Measurements from ENCODE around the gene RNF213. TPM values are rescaled to one million over a fixed set of nuclear protein-coding genes. Genes with fewer than 3 reads are reported as not detected.

The RNF213 gene
- total RNA-seq, 1 experiment from 2014 or later = 44.5 TPM

- CTCF ChIA-PET = no interaction called here
- POLR2A ChIA-PET = no interaction called here
- intact Hi-C loops (cut with micrococcal nuclease) = no loop called here
- H3K4me3 ChIP-seq (replicated peaks in 1 of 2; ENCODE audit: low read depth in 1 of 2, low read length in 2 of 2) = peak overlapping the region; percentile 77 to 90
- H3K36me3 ChIP-seq (ENCODE audit: control insufficient read depth in 1 of 2, insufficient read depth in 2 of 2, low read length in 2 of 2) = no peaks in the 10 kb centered on the region
- H3K27ac ChIP-seq (ENCODE audit: low read depth, low read length) = peak overlapping the region; percentile 88
- H2AFZ ChIP-seq (ENCODE audit: low read depth, low read length, poor library complexity, severe bottlenecking) = no peak overlapping the region
- H3K9ac ChIP-seq (ENCODE audit: low read length) = peak overlapping the region; percentile 95
- ATAC-seq = no peak
- no peaks in the 10 kb centered on the region for H3K9me2 ChIP-seq (ENCODE audit: insufficient read depth)
- no peaks in the 10 kb centered on the region for H3K79me2 ChIP-seq (ENCODE audit: insufficient read depth, low read length)
- no peaks in the 10 kb centered on the region for H3K9me3 ChIP-seq (ENCODE audit: control insufficient read depth in 1 of 2, insufficient read depth in 1 of 2, low read depth in 1 of 2, low read length in 2 of 2)
- peak overlapping the region; percentile 94 for H3K4me2 ChIP-seq (ENCODE audit: low read length)
- RAD21 ChIA-PET (ENCODE audit: low non-redundant PET in 1 of 2, low total read pairs in 2 of 2, uncharacterized antibody in 2 of 2, unreplicated experiment in 2 of 2) = no interaction called here
- H3K4me1 ChIP-seq (ENCODE audit: control insufficient read depth in 1 of 2, insufficient read depth in 2 of 2, low read length in 2 of 2) = peaks cover 26 to 44% of the 10 kb centered on the region in 2 experiments
- DNase-seq (ENCODE audit: low read depth, low spot score) = no peak
- no peaks in the 10 kb centered on the region for H4K20me1 ChIP-seq (ENCODE audit: insufficient read depth)
- no TSS peak for BruUV-seq (replicated peaks)
- TF ChIP-seq ZNF274 (IDR thresholded peaks at IDR 0.05; ENCODE audit: low read depth, low read length) (no peak), POLR2A (IDR thresholded peaks at IDR 0.05; ENCODE audit: borderline replicate concordance, extremely low read depth, insufficient read depth, insufficient read length) (no peak), REST (IDR thresholded peaks at IDR 0.05; ENCODE audit: low read depth) (no peak), SIN3A (IDR thresholded peaks at IDR 0.05; ENCODE audit: low read depth) (no peak), RAD21 (IDR thresholded peaks at IDR 0.05; ENCODE audit: low read depth) (no peak), ATF3 (IDR thresholded peaks at IDR 0.05) (no peak), EZH2phosphoT487 (IDR thresholded peaks at IDR 0.05; ENCODE audit: borderline replicate concordance) (no peak), TCF7L2 (IDR thresholded peaks at IDR 0.05; ENCODE audit: borderline replicate concordance, extremely low read depth, insufficient read depth, insufficient read length) (no peak), FOSL1 (IDR thresholded peaks at IDR 0.05; ENCODE audit: low read depth) (no peak), SP1 (IDR thresholded peaks at IDR 0.05; ENCODE audit: low read depth) (no peak), SRF (IDR thresholded peaks at IDR 0.05; ENCODE audit: low read depth) (no peak), POLR2AphosphoS5 (IDR thresholded peaks at IDR 0.05; ENCODE audit: low read depth, low read length) (no peak), CEBPB (IDR thresholded peaks at IDR 0.05; ENCODE audit: low read depth) (no peak), ZFX (IDR thresholded peaks at IDR 0.05) (no peak), JUND (IDR thresholded peaks at IDR 0.05) (no peak), ZBTB33 (IDR thresholded peaks at IDR 0.05; ENCODE audit: extremely low read depth, insufficient replicate concordance, low read length) (no peak), ELF1 (IDR thresholded peaks at IDR 0.05; ENCODE audit: borderline replicate concordance, low read depth) (no peak)
- H3K27me3 ChIP-seq (ENCODE audit: insufficient read depth, low read length) = no peaks in the 10 kb centered on the region
These were observed 1.2 kb downstream of the RNF213 start for GRCh38 chr17:80261895-80262279.
